ENCODE measurements around the gene TICAM2. TPM values are rescaled to one million over a fixed set of nuclear protein-coding genes. Genes with fewer than 3 reads are reported as not detected.

The TICAM2 gene
- total and polyA plus RNA-seq, 10 of the 15 experiments (the other 5 are each of a cell fraction or from before 2014, with no cell fraction given), result 0.14 to 7.0 (median 2.9) TPM

- TF ChIP-seq, protein P1, sequence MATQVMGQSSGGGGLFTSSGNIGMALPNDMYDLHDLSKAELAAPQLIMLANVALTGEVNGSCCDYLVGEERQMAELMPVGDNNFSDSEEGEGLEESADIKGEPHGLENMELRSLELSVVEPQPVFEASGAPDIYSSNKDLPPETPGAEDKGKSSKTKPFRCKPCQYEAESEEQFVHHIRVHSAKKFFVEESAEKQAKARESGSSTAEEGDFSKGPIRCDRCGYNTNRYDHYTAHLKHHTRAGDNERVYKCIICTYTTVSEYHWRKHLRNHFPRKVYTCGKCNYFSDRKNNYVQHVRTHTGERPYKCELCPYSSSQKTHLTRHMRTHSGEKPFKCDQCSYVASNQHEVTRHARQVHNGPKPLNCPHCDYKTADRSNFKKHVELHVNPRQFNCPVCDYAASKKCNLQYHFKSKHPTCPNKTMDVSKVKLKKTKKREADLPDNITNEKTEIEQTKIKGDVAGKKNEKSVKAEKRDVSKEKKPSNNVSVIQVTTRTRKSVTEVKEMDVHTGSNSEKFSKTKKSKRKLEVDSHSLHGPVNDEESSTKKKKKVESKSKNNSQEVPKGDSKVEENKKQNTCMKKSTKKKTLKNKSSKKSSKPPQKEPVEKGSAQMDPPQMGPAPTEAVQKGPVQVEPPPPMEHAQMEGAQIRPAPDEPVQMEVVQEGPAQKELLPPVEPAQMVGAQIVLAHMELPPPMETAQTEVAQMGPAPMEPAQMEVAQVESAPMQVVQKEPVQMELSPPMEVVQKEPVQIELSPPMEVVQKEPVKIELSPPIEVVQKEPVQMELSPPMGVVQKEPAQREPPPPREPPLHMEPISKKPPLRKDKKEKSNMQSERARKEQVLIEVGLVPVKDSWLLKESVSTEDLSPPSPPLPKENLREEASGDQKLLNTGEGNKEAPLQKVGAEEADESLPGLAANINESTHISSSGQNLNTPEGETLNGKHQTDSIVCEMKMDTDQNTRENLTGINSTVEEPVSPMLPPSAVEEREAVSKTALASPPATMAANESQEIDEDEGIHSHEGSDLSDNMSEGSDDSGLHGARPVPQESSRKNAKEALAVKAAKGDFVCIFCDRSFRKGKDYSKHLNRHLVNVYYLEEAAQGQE (IDR thresholded peaks at IDR 0.05; ENCODE audit: low read depth, low read length), result 0 out of 2 replicates have a peak, but pooled peaks have one; percentile 39
- TF ChIP-seq SMAD5 (IDR thresholded peaks at IDR 0.05; ENCODE audit: low read depth) (peak; percentile 86), PML (IDR thresholded peaks at IDR 0.05; ENCODE audit: low read length) (peak; percentile 87; the same call in 1 of the 2 replicates), LARP7 (IDR thresholded peaks at IDR 0.05) (peak; percentile 96; the same call in 1 of the 2 replicates), TCF3 (IDR thresholded peaks at IDR 0.05; ENCODE audit: borderline replicate concordance, insufficient read depth, low read depth, low read length) (peak; percentile 55; the same call in 1 of the 2 replicates), ZNF207 (IDR thresholded peaks at IDR 0.05; ENCODE audit: borderline replicate concordance) (0 out of 2 replicates have a peak, but pooled peaks have one; percentile 51), SKIL (IDR thresholded peaks at IDR 0.05; ENCODE audit: low read depth, poor library complexity, severe bottlenecking) (peak; percentile 79), EGR1 (IDR thresholded peaks at IDR 0.05; ENCODE audit: borderline replicate concordance in 1 of 2, low read depth in 2 of 2, low read length in 2 of 2) (peak in 1 of 2 experiments; percentile 72; a peak in 1 of 3 replicates), HDGF (IDR thresholded peaks at IDR 0.05) (peak; percentile 79; the same call in 1 of the 2 replicates), PKNOX1 (IDR thresholded peaks at IDR 0.05) (peak; percentile 64), BACH1 (IDR thresholded peaks at IDR 0.05; ENCODE audit: borderline replicate concordance) (peak; percentile 74; the same call in 1 of the 2 replicates), SRF (IDR thresholded peaks at IDR 0.05; ENCODE audit: low read depth in 2 of 2, low read length in 2 of 2) (peak in 1 of 2 experiments; percentile 2; a peak in 1 of 4 replicates), NR2F1 (conservative IDR thresholded peaks at IDR 0.05) (0 out of 2 replicates have a peak, but pooled peaks have one; percentile 15), SUZ12 (IDR thresholded peaks at IDR 0.05; ENCODE audit: unreplicated experiment) (no peak), EZH2 (IDR thresholded peaks at IDR 0.05; ENCODE audit: borderline replicate concordance, control insufficient read depth, low read depth, low read length) (no peak), IKZF2 (IDR thresholded peaks at IDR 0.05) (peak; percentile 68 to 73), TAF1 (IDR thresholded peaks at IDR 0.05; ENCODE audit: borderline replicate concordance, low read depth, low read length) (peak; percentile 96), NR2C1 (IDR thresholded peaks at IDR 0.05) (no peak), ZNF217 (IDR thresholded peaks at IDR 0.05) (peak; percentile 54; the same call in 1 of the 2 replicates)
- TF ChIP-seq, protein P2, sequence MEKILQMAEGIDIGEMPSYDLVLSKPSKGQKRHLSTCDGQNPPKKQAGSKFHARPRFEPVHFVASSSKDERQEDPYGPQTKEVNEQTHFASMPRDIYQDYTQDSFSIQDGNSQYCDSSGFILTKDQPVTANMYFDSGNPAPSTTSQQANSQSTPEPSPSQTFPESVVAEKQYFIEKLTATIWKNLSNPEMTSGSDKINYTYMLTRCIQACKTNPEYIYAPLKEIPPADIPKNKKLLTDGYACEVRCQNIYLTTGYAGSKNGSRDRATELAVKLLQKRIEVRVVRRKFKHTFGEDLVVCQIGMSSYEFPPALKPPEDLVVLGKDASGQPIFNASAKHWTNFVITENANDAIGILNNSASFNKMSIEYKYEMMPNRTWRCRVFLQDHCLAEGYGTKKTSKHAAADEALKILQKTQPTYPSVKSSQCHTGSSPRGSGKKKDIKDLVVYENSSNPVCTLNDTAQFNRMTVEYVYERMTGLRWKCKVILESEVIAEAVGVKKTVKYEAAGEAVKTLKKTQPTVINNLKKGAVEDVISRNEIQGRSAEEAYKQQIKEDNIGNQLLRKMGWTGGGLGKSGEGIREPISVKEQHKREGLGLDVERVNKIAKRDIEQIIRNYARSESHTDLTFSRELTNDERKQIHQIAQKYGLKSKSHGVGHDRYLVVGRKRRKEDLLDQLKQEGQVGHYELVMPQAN (conservative IDR thresholded peaks at IDR 0.05), result peak; percentile 90
Measured at GRCh38 chr5:115544436-115545350, 57.6 kb downstream of the TICAM2 start, which contains the start of gene FEM1C (continued).

All from GM12878 (cell line).